Mesodermal cell (in vitro differentiated cells): ENCODE data around the gene UTP4.

Source experiments
- H3K27ac ChIP-seq: 2 replicates; pipeline ENCODE4 v1.7.0; 2013; ENCODE audit warnings: mild to moderate bottlenecking, low read depth, low read length, moderate library complexity; ENCODE audit not compliant: severe bottlenecking
- H3K36me3 ChIP-seq: 2 replicates; pipeline ENCODE4 v1.7.1; 2013; ENCODE audit warnings: mild to moderate bottlenecking, low read length, moderate library complexity; ENCODE audit not compliant: control insufficient read depth, insufficient read depth
- H3K4me1 ChIP-seq: one replicate; pipeline ENCODE4 v1.7.1; 2013; ENCODE audit warnings: mild to moderate bottlenecking, low read length; ENCODE audit not compliant: insufficient read depth, control insufficient read depth, poor library complexity, severe bottlenecking
- H3K4me3 ChIP-seq: 2 replicates; pipeline ENCODE4 v1.7.0; 2013; ENCODE audit warnings: low read length, control low read depth, mild to moderate bottlenecking; ENCODE audit not compliant: insufficient read depth, poor library complexity, severe bottlenecking; ENCODE audit errors: extremely low read depth
- H3K9me3 ChIP-seq: 2 replicates; pipeline ENCODE4 v1.7.1; 2013; ENCODE audit warnings: mild to moderate bottlenecking, low read length, moderate library complexity; ENCODE audit not compliant: control insufficient read depth
- WGBS, 2 experiments: methylation state at CpG; one replicate each; pipeline ENCODE4 v1.1.5; 2013; ENCODE audit warnings: missing lambda C conversion rate in 2 of 2; ENCODE audit not compliant: insufficient coverage in 2 of 2; 5-methylcytosine and 5-hydroxymethylcytosine counted together

Gene UTP4

GRCh38 chr16:69100071-69100691 lies 32.3 kb upstream of the UTP4 start:
- 74 to 80% methylated on average over 9 to 10 of the region's 11 CpGs for WGBS, 2 experiments
- H3K4me1 ChIP-seq = no peaks in the 10 kb centered on the region

DNA sequence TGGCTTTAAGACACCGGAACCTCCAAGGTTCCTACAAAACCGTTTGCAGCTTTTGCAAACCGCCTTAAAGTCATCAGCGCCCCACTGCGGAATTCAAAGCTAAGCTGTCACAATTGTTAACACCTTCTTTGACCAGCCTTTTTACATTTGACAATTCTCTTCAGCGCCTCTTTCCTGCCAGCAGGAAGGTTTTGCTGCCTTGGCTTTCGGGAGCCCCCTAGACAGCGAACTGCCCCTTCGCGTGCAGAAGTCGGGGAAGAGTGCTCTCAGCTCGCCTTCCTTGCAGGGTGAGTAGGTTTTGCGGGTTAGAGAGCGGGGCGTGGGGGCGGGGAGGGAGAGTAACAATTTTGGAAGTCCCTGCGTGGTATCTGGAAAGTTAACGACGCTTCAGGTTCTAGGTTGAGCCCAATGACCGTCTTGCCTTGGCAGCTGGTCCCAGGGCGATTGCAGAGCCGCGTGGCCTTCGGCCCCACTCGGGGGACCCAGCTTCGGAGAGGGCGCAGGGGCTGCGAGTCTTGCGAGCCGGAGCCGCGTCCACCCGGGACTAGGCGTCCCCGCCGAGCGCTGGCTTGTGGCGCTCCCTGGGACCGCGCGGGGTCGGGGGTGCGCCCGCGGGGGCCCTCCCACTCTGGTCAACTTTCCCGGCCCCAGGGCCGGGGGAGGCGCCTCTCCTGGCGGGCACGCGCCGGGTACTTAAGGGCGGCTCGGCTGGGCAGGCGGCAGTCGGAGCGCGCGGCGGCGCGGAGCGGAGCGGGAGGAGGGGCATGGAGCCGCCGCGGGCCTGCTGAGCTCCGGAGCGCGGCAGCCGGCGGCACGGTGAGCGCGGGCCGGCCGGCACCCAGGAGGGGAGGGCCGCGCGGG lies 26.7 kb upstream of the UTP4 start, which contains the start of gene HAS3:
HAS3 (plus strand) TSS at position 153 of the 861 bp plus-strand sequence. CDS start 3,743 bp downstream, outside the sequence.
- Histone ChIP-seq H3K36me3 (peaks cover 12% of the 10 kb centered on the region), H3K4me3 (peak within 1 kb of the TSS; percentile 50), H3K9me3 (no peaks in the 10 kb centered on the region), H3K27ac (no peak within 1 kb of the TSS), H3K4me1 (peaks cover 11% of the 10 kb centered on the region)
- WGBS, 2 experiments = 0% methylated on average over 49 to 58 of the region's 80 CpGs

More at GRCh38 chr16:69100071-69100691, 32.3 kb upstream of the UTP4 start:
- Histone ChIP-seq H3K9me3 (no peaks in the 10 kb centered on the region), H3K4me3 (no peak overlapping the region), H3K36me3 (no peaks in the 10 kb centered on the region), H3K27ac (no peak overlapping the region)

- peaks cover 17% of the 10 kb centered on the region for H3K36me3 ChIP-seq
- WGBS, 2 experiments = 0 to 1% methylated on average over 38 to 39 of the region's 55 CpGs
- H3K27ac ChIP-seq = no peak overlapping the region
- no peaks in the 10 kb centered on the region for H3K9me3 ChIP-seq
- peaks cover 11% of the 10 kb centered on the region for H3K4me1 ChIP-seq
- H3K4me3 ChIP-seq = peak overlapping the region; percentile 42
Observed at GRCh38 chr16:69106491-69107315, 25.7 kb upstream of the UTP4 start.

DNA sequence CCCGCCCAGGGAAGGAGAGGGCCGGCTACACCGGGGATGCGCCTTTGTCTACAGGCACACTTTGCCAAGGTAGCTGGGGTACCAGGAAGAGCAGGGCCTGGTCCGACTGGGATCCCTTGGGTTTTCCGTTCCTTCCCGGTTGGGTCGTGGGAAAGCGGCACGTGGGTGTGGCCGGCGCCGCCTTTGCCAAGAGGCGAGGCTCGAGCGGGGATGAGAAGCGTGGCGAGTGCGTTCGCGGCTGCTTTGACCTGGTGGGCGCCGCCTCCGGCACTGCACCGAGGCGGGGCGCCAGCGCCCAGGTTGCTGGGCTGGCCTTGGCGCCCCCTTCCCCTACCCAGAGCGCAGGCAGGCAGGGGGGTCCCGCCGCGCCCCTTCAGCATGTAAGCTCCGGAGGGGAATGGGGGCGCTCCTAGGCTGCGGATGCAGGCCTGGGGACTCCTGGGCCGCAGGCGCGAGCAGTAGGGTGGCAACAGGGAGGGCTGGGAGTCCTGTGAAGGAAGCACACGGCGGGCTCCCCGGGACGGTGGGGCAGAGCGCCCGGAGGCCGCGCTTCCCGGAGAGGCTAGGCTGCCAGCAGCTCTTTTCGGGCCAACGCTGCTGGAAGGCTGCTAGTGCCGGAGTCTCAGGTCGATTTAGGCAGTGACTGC lies 25.0 kb upstream of the UTP4 start:
- Histone ChIP-seq H3K4me3 (peak overlapping the region; percentile 42), H3K36me3 (peaks cover 21% of the 10 kb centered on the region), H3K4me1 (peaks cover 11% of the 10 kb centered on the region), H3K9me3 (no peaks in the 10 kb centered on the region), H3K27ac (no peak overlapping the region)
- WGBS, 2 experiments = 2 to 3% methylated on average over 41 to 46 of the region's 52 CpGs

- Histone ChIP-seq H3K9me3 (no peaks in the 10 kb centered on the region), H3K4me1 (peaks cover 11% of the 10 kb centered on the region), H3K4me3 (peak overlapping the region; percentile 42), H3K27ac (no peak overlapping the region), H3K36me3 (peaks cover 22% of the 10 kb centered on the region)
- WGBS, 2 experiments = 23 to 24% methylated on average over 7 to 8 of the region's 9 CpGs
Observed at GRCh38 chr16:69108064-69108904, 24.2 kb upstream of the UTP4 start.

DNA sequence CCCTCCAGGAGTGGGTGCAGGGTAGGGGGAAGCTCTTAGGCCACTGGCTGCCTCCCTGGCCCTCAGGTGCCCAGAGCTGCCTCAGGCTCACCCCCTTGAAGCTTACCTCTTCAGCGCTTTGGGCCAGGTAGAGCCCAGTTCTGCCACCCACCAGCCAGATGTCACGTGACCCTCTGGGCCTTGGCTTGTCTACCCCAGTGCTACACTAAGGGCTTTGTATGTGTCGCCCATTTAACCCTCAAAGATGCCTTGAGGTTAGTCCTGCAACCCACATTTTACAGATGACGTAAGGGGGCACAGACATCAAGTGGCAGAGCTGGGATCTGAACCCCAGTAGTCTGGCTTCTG lies 23.6 kb upstream of the UTP4 start:
- Histone ChIP-seq H3K27ac (no peak overlapping the region), H3K4me3 (no peak overlapping the region), H3K36me3 (peaks cover 22% of the 10 kb centered on the region), H3K4me1 (peaks cover 11% of the 10 kb centered on the region), H3K9me3 (no peaks in the 10 kb centered on the region)
- WGBS, 2 experiments = 91 to 93% methylated on average over 4 of the region's 4 CpGs

GRCh38 chr16:69109486-69110270 lies 22.8 kb upstream of the UTP4 start:
- no peaks in the 10 kb centered on the region for H3K9me3 ChIP-seq
- 95 to 96% methylated on average over 40 to 47 of the region's 48 CpGs for WGBS, 2 experiments

GRCh38 chr16:69110406-69110805 lies 22.0 kb upstream of the UTP4 start:
- WGBS, 2 experiments = 91 to 92% methylated on average over 6 to 7 of the region's 7 CpGs

More at GRCh38 chr16:69109486-69110270, 22.8 kb upstream of the UTP4 start:
- Histone ChIP-seq H3K4me3 (no peak overlapping the region), H3K4me1 (peaks cover 11% of the 10 kb centered on the region), H3K27ac (no peak overlapping the region), H3K36me3 (peaks cover 27% of the 10 kb centered on the region)

DNA sequence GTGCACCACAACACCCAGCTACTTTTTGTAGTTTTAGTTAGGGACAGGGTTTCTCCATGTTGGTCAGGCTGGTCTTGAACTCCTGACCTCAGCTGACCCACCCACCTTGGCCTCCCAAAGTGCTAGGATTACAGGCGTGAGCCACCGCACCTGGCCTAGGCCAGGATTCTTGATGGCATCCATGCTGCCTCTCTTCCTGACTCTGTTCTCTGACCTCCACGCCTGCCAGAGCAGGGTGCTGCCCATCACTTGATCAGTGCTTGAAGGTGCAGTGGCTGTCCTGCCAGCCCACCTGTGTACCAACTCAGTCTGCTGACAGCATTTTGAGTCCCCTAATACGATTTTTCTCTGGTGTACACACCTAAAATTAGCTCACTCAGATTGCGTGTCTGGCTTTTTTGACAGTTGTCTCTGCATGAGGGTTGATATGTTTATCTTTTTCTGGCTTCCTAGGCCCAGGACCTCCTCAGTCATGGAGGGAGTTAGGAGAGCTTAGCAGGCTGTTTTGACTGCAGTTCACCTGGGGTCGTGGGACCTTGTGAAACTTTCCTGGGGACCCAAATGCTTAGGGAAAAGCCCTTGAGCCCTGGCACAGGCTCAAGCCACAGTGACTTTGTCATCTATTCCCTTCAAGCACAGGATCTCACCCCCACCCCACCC lies 21.1 kb upstream of the UTP4 start:
- no peak overlapping the region for H3K4me3 ChIP-seq
- WGBS, 2 experiments = 92 to 93% methylated on average over 5 to 6 of the region's 6 CpGs
- peaks cover 11% of the 10 kb centered on the region for H3K4me1 ChIP-seq
- H3K36me3 ChIP-seq = peaks cover 43% of the 10 kb centered on the region
- no peak overlapping the region for H3K27ac ChIP-seq
- H3K9me3 ChIP-seq = no peaks in the 10 kb centered on the region

More at GRCh38 chr16:69110406-69110805, 22.0 kb upstream of the UTP4 start:
- H3K36me3 ChIP-seq = peaks cover 34% of the 10 kb centered on the region
- no peaks in the 10 kb centered on the region for H3K9me3 ChIP-seq
- H3K27ac ChIP-seq = no peak overlapping the region
- no peak overlapping the region for H3K4me3 ChIP-seq
- peaks cover 11% of the 10 kb centered on the region for H3K4me1 ChIP-seq
